PC-9 (cell line): ENCODE data around the gene THPO. TPM values are rescaled to one million over a fixed set of nuclear protein-coding genes. Genes with fewer than 3 reads are reported as not detected.

Experiments used
- BruUV-seq: library from RNA; stranded (reverse); fragments of 400-500 nt; replicated peaks from 2 replicates; lab custom pipeline; 2021; lab: Mats Ljungman, UMichigan
- CTCF ChIA-PET: fragments of 300-600 bp; sonication (Branson Sonifier 250); formaldehyde crosslinking; loops from one replicate; lab custom pipeline; 2022; ENCODE audit warnings: antibody characterized with exemption; lab: Charles Lee
- POLR2A ChIA-PET: fragments of 300-600 bp; sonication (Branson Sonifier 250); formaldehyde crosslinking; loops from one replicate; lab custom pipeline; 2022; ENCODE audit warnings: antibody characterized with exemption; ENCODE audit not compliant: unreplicated experiment; lab: Charles Lee
- DNase-seq, 2 experiments: peaks; one replicate each; pipeline versions ENCODE4 v3.0.0 to v3.0.0-alpha.2; 2015 to 2022; ENCODE audit warnings: mixed read lengths in 1 of 2
- H2AFZ ChIP-seq: fragments of 200-600 bp; sonication (generic); 2 replicates; pipeline ENCODE4 v1.8.1; 2017; ENCODE audit warnings: antibody characterized with exemption
- H3F3A ChIP-seq: fragments of 200-600 bp; sonication (generic); 2 replicates; pipeline ENCODE4 v1.8.1; 2017; ENCODE audit warnings: antibody characterized with exemption, mild to moderate bottlenecking, low read depth; ENCODE audit not compliant: insufficient read depth
- H3K27ac ChIP-seq: fragments of 200-600 bp; sonication (generic); 2 replicates; pipeline ENCODE4 v1.6.1; 2016; ENCODE audit warnings: mixed run types
- H3K27me3 ChIP-seq: fragments of 200-600 bp; sonication (generic); 2 replicates; pipeline ENCODE4 v1.6.1; 2016; ENCODE audit warnings: low read depth, mixed run types; ENCODE audit not compliant: insufficient read depth
- H3K36me3 ChIP-seq: fragments of 200-600 bp; sonication (generic); 2 replicates; pipeline ENCODE4 v1.6.1; 2016; ENCODE audit warnings: low read depth, mixed run types
- H3K4me1 ChIP-seq: fragments of 200-600 bp; sonication (generic); replicated peaks from 2 replicates; pipeline ENCODE4 v1.6.1; 2016; ENCODE audit warnings: mixed run types; ENCODE audit not compliant: insufficient read depth
- H3K4me2 ChIP-seq: fragments of 200-600 bp; sonication (generic); 2 replicates; pipeline ENCODE4 v1.6.1; 2017; ENCODE audit warnings: mixed run types
- H3K4me3 ChIP-seq: fragments of 200-600 bp; sonication (generic); 2 replicates; pipeline ENCODE4 v1.6.1; 2016; ENCODE audit warnings: mixed run types
- H3K79me2 ChIP-seq: fragments of 200-600 bp; sonication (generic); 2 replicates; pipeline ENCODE4 v1.6.1; 2017; ENCODE audit warnings: low read depth, mixed run types
- H3K9me2 ChIP-seq: fragments of 200-600 bp; sonication (generic); 2 replicates; pipeline ENCODE4 v1.8.1; 2017; ENCODE audit warnings: mild to moderate bottlenecking; ENCODE audit not compliant: insufficient read depth
- H3K9me3 ChIP-seq: fragments of 200-600 bp; sonication (generic); 2 replicates; pipeline ENCODE4 v1.8.1; 2016; ENCODE audit warnings: low read depth; ENCODE audit not compliant: insufficient read depth
- H4K20me1 ChIP-seq: fragments of 200-600 bp; sonication (generic); 2 replicates; pipeline ENCODE4 v1.8.1; 2017; ENCODE audit not compliant: insufficient read depth
- CTCF ChIP-seq: fragments of 200-600 bp; sonication (generic); conservative IDR thresholded peaks from 2 replicates; pipeline ENCODE4 v1.6.1; 2017; ENCODE audit warnings: mixed run types, antibody characterized with exemption, mild to moderate bottlenecking, moderate library complexity
- EZH2 ChIP-seq: fragments of 200-600 bp; sonication (generic); IDR thresholded peaks from 2 replicates; pipeline ENCODE4 v1.8.0; 2017; ENCODE audit warnings: antibody characterized with exemption, low read depth
- intact Hi-C: fragments of 100-400 bp; cut with micrococcal nuclease; formaldehyde crosslinking; loops from one replicate; pipeline ENCODE4 v1.10.0; 2022; ENCODE audit not compliant: unreplicated experiment
- total RNA-seq: library from RNA; stranded (reverse); gene quantifications from 2 replicates; pipeline ENCODE4 v1.2.3, GENCODE V29; 2021

THPO gene
- total RNA-seq, 1 experiment from 2014 or later, result not detected

GRCh38 chr3:184391266-184391665 is 13.3 kb upstream of the THPO start:
- POLR2A ChIA-PET, result interaction anchor here (0.5 kb wide), 1 partner anchor 1420 kb away, joined by 4 read pairs; no protein-coding TSS in a partner anchor

GRCh38 chr3:184389935-184390528 is 12.0 kb upstream of the THPO start:
- H3K4me3 ChIP-seq, result no peak overlapping the region

More at GRCh38 chr3:184391266-184391665, 13.3 kb upstream of the THPO start:
- BruUV-seq, result no TSS peak
- peaks cover 93% of the 10 kb centered on the region for H3K27me3 ChIP-seq
- H3K36me3 ChIP-seq, result no peaks in the 10 kb centered on the region
- H3K4me2 ChIP-seq, result no peak overlapping the region
- no peak overlapping the region for H3K27ac ChIP-seq
- H3K4me3 ChIP-seq, result no peak overlapping the region
- no peak for DNase-seq
- no peaks in the 10 kb centered on the region for H3F3A ChIP-seq
- CTCF ChIA-PET, result no interaction called here
- no peak for TF ChIP-seq EZH2
- TF ChIP-seq CTCF, result no peak
- no peaks in the 10 kb centered on the region for H3K9me3 ChIP-seq
- no peaks in the 10 kb centered on the region for H4K20me1 ChIP-seq
- no peaks in the 10 kb centered on the region for H3K79me2 ChIP-seq
- no peak overlapping the region for H2AFZ ChIP-seq
- H3K9me2 ChIP-seq, result no peaks in the 10 kb centered on the region
- no peaks in the 10 kb centered on the region for H3K4me1 ChIP-seq
- intact Hi-C loops, result no loop called here

GRCh38 chr3:184389384-184389783 is 11.4 kb upstream of the THPO start:
- Histone ChIP-seq H3K4me1 (no peaks in the 10 kb centered on the region), H3K4me3 (no peak overlapping the region), H3K4me2 (no peak overlapping the region), H3K9me3 (no peaks in the 10 kb centered on the region), H4K20me1 (no peaks in the 10 kb centered on the region), H3F3A (no peaks in the 10 kb centered on the region), H2AFZ (no peak overlapping the region), H3K79me2 (no peaks in the 10 kb centered on the region), H3K27ac (no peak overlapping the region), H3K9me2 (no peaks in the 10 kb centered on the region), H3K27me3 (peaks cover 87% of the 10 kb centered on the region), H3K36me3 (no peaks in the 10 kb centered on the region)
- no peak for TF ChIP-seq EZH2
- no peak for TF ChIP-seq CTCF
- ChIA-PET CTCF (interaction anchor here (0.6 kb wide), 1 partner anchor 148 kb away, joined by 3 read pairs; no protein-coding TSS in a partner anchor), POLR2A (no interaction called here)
- BruUV-seq, result no TSS peak
- intact Hi-C loops, result no loop called here
- no peak for DNase-seq

More at GRCh38 chr3:184389935-184390528, 12.0 kb upstream of the THPO start:
- BruUV-seq, result no TSS peak
- Histone ChIP-seq H3K27me3 (peaks cover 91% of the 10 kb centered on the region), H3F3A (no peaks in the 10 kb centered on the region), H2AFZ (no peak overlapping the region), H3K4me2 (no peak overlapping the region), H3K4me1 (no peaks in the 10 kb centered on the region), H3K36me3 (no peaks in the 10 kb centered on the region), H4K20me1 (no peaks in the 10 kb centered on the region), H3K9me3 (no peaks in the 10 kb centered on the region), H3K27ac (no peak overlapping the region), H3K9me2 (no peaks in the 10 kb centered on the region), H3K79me2 (no peaks in the 10 kb centered on the region)
- TF ChIP-seq EZH2 (no peak), CTCF (no peak)
- DNase-seq, result no peak
- CTCF ChIA-PET, result no interaction called here
- intact Hi-C loops, result no loop called here
- POLR2A ChIA-PET, result no interaction called here
